Measurements from ENCODE around the gene TMEM151B. TPM values are rescaled to one million over a fixed set of nuclear protein-coding genes. Genes with fewer than 3 reads are reported as not detected.

The TMEM151B gene
- total and polyA plus RNA-seq, 2 donors (not counting 1 experiment from before 2014, with no cell fraction given) = 0.01 to 0.10 TPM

DNA sequence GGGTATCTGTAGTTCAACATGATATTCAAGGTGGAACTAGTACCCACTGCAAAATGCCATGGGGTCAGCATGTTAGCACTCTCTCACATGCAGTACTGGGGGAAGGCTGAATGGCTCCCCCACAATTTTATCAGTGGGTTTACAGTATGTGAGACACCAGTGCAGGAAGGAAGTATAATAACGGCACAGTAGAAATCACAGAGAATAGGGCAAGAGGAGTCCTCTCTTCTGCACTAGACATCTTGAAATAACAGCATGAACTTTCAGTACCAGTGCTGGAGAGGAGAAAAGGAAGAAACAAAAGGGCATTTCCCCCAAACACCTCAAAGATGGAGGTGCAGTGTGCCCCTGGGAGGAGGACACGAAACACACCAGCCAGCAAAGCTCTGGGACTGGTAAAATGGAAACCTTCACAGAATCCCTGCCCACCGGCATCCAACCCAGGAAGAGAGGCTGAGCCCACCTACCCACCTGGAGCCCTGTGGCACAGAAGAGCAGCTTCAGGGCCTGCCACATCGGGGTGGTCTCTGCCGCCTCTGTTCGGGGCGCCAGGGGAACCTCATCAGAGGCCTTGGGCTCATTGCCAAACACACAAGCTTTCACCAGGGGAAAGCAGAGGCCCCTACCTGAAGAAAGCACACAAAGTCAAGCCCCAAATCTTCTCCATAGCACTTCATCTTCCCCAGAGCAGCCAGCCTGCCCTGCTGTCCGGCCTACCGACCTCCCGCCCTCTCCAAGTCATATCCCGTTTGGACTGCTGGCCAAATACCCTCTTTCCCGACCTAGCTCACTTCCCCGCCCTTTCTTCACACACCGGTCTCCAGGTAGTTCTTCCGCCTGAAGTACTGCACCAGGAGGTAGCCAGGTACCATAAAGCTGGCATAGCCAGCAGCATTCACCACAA is 14.1 kb upstream of the TMEM151B start:
- Histone ChIP-seq H2AFZ (ENCODE audit: insufficient read depth, low read depth, low read length, poor library complexity, severe bottlenecking) (peak overlapping the region; percentile 67), H3K9ac (ENCODE audit: low read length) (peak overlapping the region; percentile 96), H3K9me3 (ENCODE audit: control extremely low read depth in 1 of 3, control insufficient read depth in 2 of 3, insufficient read depth in 1 of 3, low read length in 2 of 3) (no peaks in the 10 kb centered on the region), H3K4me3 (ENCODE audit: control extremely low read depth in 1 of 5, extremely low read depth in 1 of 5, insufficient read depth in 1 of 5, low read depth in 2 of 5, low read length in 4 of 5) (peak overlapping the region; percentile 9 to 93 (median 90)), H3K27me3 (replicated peaks in 1 of 4; ENCODE audit: control extremely low read depth in 1 of 4, control insufficient read depth in 3 of 4, insufficient read depth in 4 of 4, low read length in 3 of 4) (no peaks in the 10 kb centered on the region), H3K4me2 (replicated peaks; ENCODE audit: low read depth, low read length, poor library complexity, severe bottlenecking) (peak overlapping the region; percentile 97), H3K4me1 (ENCODE audit: control insufficient read depth in 2 of 2, insufficient read depth in 2 of 2, low read length in 2 of 2) (peaks cover 46 to 70% of the 10 kb centered on the region in 2 donors), H3K27ac (ENCODE audit: low read length in 2 of 2) (peak overlapping the region; percentile 74 to 98), H3K79me2 (ENCODE audit: control insufficient read depth, insufficient read depth, low read length) (peaks cover 21% of the 10 kb centered on the region), H3K36me3 (replicated peaks in 1 of 2; ENCODE audit: control extremely low read depth in 1 of 2, control insufficient read depth in 1 of 2, extremely low read depth in 1 of 2, insufficient read depth in 2 of 2, low read length in 1 of 2) (peaks cover 4 to 74% of the 10 kb centered on the region in 2 experiments), H4K20me1 (ENCODE audit: control insufficient read depth, insufficient read depth, low read length, poor library complexity, severe bottlenecking) (peaks cover 49% of the 10 kb centered on the region)
- TF ChIP-seq EZH2 (IDR thresholded peaks at IDR 0.05; ENCODE audit: borderline replicate concordance, insufficient read depth, low read depth, low read length, poor library complexity, severe bottlenecking) = no peak
- TF ChIP-seq, protein P1, sequence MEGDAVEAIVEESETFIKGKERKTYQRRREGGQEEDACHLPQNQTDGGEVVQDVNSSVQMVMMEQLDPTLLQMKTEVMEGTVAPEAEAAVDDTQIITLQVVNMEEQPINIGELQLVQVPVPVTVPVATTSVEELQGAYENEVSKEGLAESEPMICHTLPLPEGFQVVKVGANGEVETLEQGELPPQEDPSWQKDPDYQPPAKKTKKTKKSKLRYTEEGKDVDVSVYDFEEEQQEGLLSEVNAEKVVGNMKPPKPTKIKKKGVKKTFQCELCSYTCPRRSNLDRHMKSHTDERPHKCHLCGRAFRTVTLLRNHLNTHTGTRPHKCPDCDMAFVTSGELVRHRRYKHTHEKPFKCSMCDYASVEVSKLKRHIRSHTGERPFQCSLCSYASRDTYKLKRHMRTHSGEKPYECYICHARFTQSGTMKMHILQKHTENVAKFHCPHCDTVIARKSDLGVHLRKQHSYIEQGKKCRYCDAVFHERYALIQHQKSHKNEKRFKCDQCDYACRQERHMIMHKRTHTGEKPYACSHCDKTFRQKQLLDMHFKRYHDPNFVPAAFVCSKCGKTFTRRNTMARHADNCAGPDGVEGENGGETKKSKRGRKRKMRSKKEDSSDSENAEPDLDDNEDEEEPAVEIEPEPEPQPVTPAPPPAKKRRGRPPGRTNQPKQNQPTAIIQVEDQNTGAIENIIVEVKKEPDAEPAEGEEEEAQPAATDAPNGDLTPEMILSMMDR (IDR thresholded peaks at IDR 0.05) = no peak
- ATAC-seq (ENCODE audit: low read depth) (no peak), DNase-seq (peak; percentile 52)
- Mint-ChIP-seq H3K27ac (peak overlapping the region; percentile 94), H3K27me3 (no peaks in the 10 kb centered on the region), H3K4me3 (peak overlapping the region; percentile 87), H3K9me3 (ENCODE audit: insufficient read depth) (no peaks in the 10 kb centered on the region), H3K4me1 (peaks cover 85% of the 10 kb centered on the region)
- intact Hi-C loops (cut with micrococcal nuclease) = loop anchor here (5.0 kb wide), 1 partner anchor 629 kb away; the partner anchor contains the start of gene GTPBP2
- ChIA-PET POLR2A (interaction anchor here (0.6 to 4.3 kb wide), 8 partner anchors 8 to 1202 kb away, joined by 3 to 87 read pairs (median 5); partner anchors contain the start of genes HSP90AB1 and SLC29A1), CTCF (interaction anchor here (0.7 to 5.0 kb wide), 13 partner anchors 9 to 159 kb away, joined by 3 to 68 read pairs (median 6); partner anchors contain the start of genes AARS2, HSP90AB1 and NFKBIE)
- whole genome bisulfite sequencing (ENCODE audit: insufficient coverage) = 23% methylated on average over 13 of the region's 15 CpGs
